K562 (cell line): ENCODE results near the gene TACR1. TPM values are rescaled to one million over a fixed set of nuclear protein-coding genes. Genes with fewer than 3 reads are reported as not detected.

Source experiments
- ATAC-seq: fragments of 200-7000 bp; cut with Tn5 transposase; 3 replicates; pipeline ENCODE4 v1.9.1; 2020; ENCODE audit warnings: moderate library complexity
- BruUV-seq: library from RNA; stranded (reverse); fragments of 400-500 nt; replicated peaks from 2 replicates; lab custom pipeline; 2021; lab: Mats Ljungman, UMichigan
- CTCF ChIA-PET: fragments of 300-600 bp; formaldehyde crosslinking; extraction: SDS; loops from one replicate; lab custom pipeline; 2021; ENCODE audit warnings: low intra/inter-chr PET ratio; lab: Yijun Ruan, JAX
- POLR2A ChIA-PET: fragments of 300-600, 350-650 bp; sonication (Branson Sonifier 250); formaldehyde crosslinking; extraction: SDS; loops from one replicate; lab custom pipeline; 2021; ENCODE audit warnings: antibody characterized with exemption, inconsistent platforms; lab: Yijun Ruan, JAX
- DNase-seq, 4 experiments: peaks; one replicate each; pipeline versions ENCODE4 v3.0.0 to v3.0.0-alpha.2; 2011 to 2018; ENCODE audit warnings: low spot score in 3 of 4, mixed read lengths in 3 of 4; ENCODE audit errors: extremely low read depth in 1 of 4
- FAIRE-seq: peaks from 2 replicates; lab custom pipeline; 2011; peaks lifted over from hg19 to GRCh38; lab: Jason Lieb, UNC
- H2AFZ ChIP-seq: 2 replicates; pipeline ENCODE4 v1.6.0; 2011; ENCODE audit warnings: low read depth, low read length, control low read depth, inconsistent platforms
- H3K27ac ChIP-seq: fragments of 200-600 bp; 3 replicates; pipeline ENCODE4 v1.8.0; 2011; ENCODE audit warnings: low read depth, mild to moderate bottlenecking, control low read depth, inconsistent platforms, low read length, moderate library complexity, mixed read lengths; ENCODE audit errors: extremely low read depth
- H3K27me3 ChIP-seq, 2 experiments: fragments of 300-600 bp in 1 of 2; 2 replicates in 1 of 2; 3 replicates in 1 of 2; pipeline versions ENCODE4 v1.6.0 to v1.8.0; 2011; ENCODE audit warnings: inconsistent platforms in 2 of 2, low read length in 2 of 2, mild to moderate bottlenecking in 1 of 2, mixed read lengths in 1 of 2, moderate library complexity in 1 of 2; ENCODE audit not compliant: control insufficient read depth in 2 of 2, insufficient read depth in 2 of 2
- H3K36me3 ChIP-seq: fragments of 300-600 bp; 3 replicates; pipeline ENCODE4 v1.8.0; 2011; ENCODE audit warnings: mild to moderate bottlenecking, low read length, inconsistent platforms; ENCODE audit not compliant: control insufficient read depth, insufficient read depth
- H3K4me1 ChIP-seq, 2 experiments: fragments of 200-600 bp in 1 of 2; replicated peaks in 1 of 2; 2 replicates in 1 of 2; 3 replicates in 1 of 2; pipeline versions ENCODE4 v1.5.1 to v1.8.0; 2011; ENCODE audit warnings: inconsistent platforms in 2 of 2, low read length in 2 of 2, mild to moderate bottlenecking in 1 of 2, mixed read lengths in 1 of 2, moderate library complexity in 1 of 2; ENCODE audit not compliant: control insufficient read depth in 2 of 2, insufficient read depth in 2 of 2
- H3K4me2 ChIP-seq: 2 replicates; pipeline ENCODE4 v1.6.1; 2011; ENCODE audit warnings: low read length, control low read depth, inconsistent platforms, mixed read lengths; ENCODE audit not compliant: insufficient read depth
- H3K4me3 ChIP-seq: fragments of 200-600 bp; sonication (generic), shearing (Covaris generic); 2 replicates; pipeline ENCODE4 v1.5.1; 2016; ENCODE audit warnings: control low read depth, inconsistent platforms
- H3K79me2 ChIP-seq: fragments of 200-600 bp; 3 replicates; pipeline ENCODE4 v1.8.0; 2011; ENCODE audit warnings: low read length, inconsistent platforms; ENCODE audit not compliant: control insufficient read depth, insufficient read depth
- H3K9ac ChIP-seq, 2 experiments: 2 replicates each; pipeline versions ENCODE4 v1.6.0 to v1.6.1; 2011; ENCODE audit warnings: low read depth in 2 of 2, low read length in 2 of 2, control low read depth in 1 of 2, inconsistent platforms in 1 of 2, mild to moderate bottlenecking in 1 of 2, mixed read lengths in 1 of 2; ENCODE audit not compliant: insufficient read depth in 1 of 2
- H3K9me1 ChIP-seq: one replicate; pipeline ENCODE4 v1.6.0; 2011; ENCODE audit warnings: inconsistent platforms, mild to moderate bottlenecking, low read length, moderate library complexity; ENCODE audit not compliant: control insufficient read depth, insufficient read depth
- H3K9me3 ChIP-seq: replicated peaks from 2 replicates; pipeline ENCODE4 v1.5.1; 2011; ENCODE audit warnings: low read depth, low read length, inconsistent platforms; ENCODE audit not compliant: control insufficient read depth, insufficient read depth
- H4K20me1 ChIP-seq: replicated peaks from 2 replicates; pipeline ENCODE4 v1.6.1; 2011; ENCODE audit warnings: low read length, inconsistent platforms, mixed read lengths; ENCODE audit not compliant: control insufficient read depth, insufficient read depth
- BCL6 ChIP-seq: fragments of 250-450 bp; sonication (Bioruptor Pico); IDR thresholded peaks from 2 replicates; pipeline ENCODE4 v1.4.0; 2020
- CBFB ChIP-seq: sonication (generic); formaldehyde crosslinking; IDR thresholded peaks from 2 replicates; pipeline ENCODE4 v1.4.0; 2020; ENCODE audit warnings: mild to moderate bottlenecking, missing genetic modification reagents
- DIDO1 ChIP-seq: fragments of 450-650 bp; IDR thresholded peaks from 2 replicates; pipeline ENCODE4 v1.6.1; 2016; ENCODE audit warnings: low read depth, missing biosample characterization, missing genetic modification characterization
- ESRRB ChIP-seq: fragments of 250-450 bp; sonication (Bioruptor Pico); IDR thresholded peaks from 2 replicates; pipeline ENCODE4 v1.5.0; 2020; ENCODE audit warnings: mild to moderate bottlenecking, moderate library complexity, borderline replicate concordance
- FOS ChIP-seq: IDR thresholded peaks from 3 replicates; pipeline ENCODE4 v1.6.1; 2011; ENCODE audit not compliant: insufficient read length; ENCODE audit errors: extremely low read depth
- PPARD ChIP-seq: fragments of 250-450 bp; sonication (Bioruptor Pico); IDR thresholded peaks from 2 replicates; pipeline ENCODE4 v1.8.0; 2022; ENCODE audit warnings: inconsistent platforms, mild to moderate bottlenecking, moderate library complexity
- THAP12 ChIP-seq: fragments of 250-450 bp; sonication (Bioruptor Pico); IDR thresholded peaks from 2 replicates; pipeline ENCODE4 v1.9.0; 2021; ENCODE audit warnings: mild to moderate bottlenecking, inconsistent platforms
- ZBTB43 ChIP-seq: sonication (generic); formaldehyde crosslinking; IDR thresholded peaks from 2 replicates; pipeline ENCODE4 v1.8.0; 2023; ENCODE audit warnings: mild to moderate bottlenecking, missing genetic modification reagents
- ZC3H8 ChIP-seq: fragments of 450-650 bp; IDR thresholded peaks from 2 replicates; pipeline ENCODE4 v1.6.1; 2017
- ZFP30 ChIP-seq: fragments of 250-450 bp; sonication (Bioruptor Pico); IDR thresholded peaks from 2 replicates; pipeline ENCODE4 v1.8.0; 2022; ENCODE audit warnings: moderate library complexity, mild to moderate bottlenecking, inconsistent platforms, borderline replicate concordance
- ZNF277 ChIP-seq: fragments of 250-450 bp; sonication (Bioruptor Pico); IDR thresholded peaks from 2 replicates; pipeline ENCODE4 v1.8.0; 2022; ENCODE audit warnings: inconsistent platforms, mild to moderate bottlenecking, moderate library complexity, borderline replicate concordance
- WGBS: fragments of 100-300 bp; shearing (Covaris generic); methylation state at CpG from one replicate; pipeline ENCODE4 v1.1.6; 2016; ENCODE audit warnings: low coverage, mixed read lengths; ENCODE audit not compliant: insufficient coverage; ENCODE audit errors: missing lambda C conversion rate; 5-methylcytosine and 5-hydroxymethylcytosine counted together
- in situ Hi-C: fragments of 300-500 bp; cut with MboI; formaldehyde crosslinking; loops from 4 replicates; pipeline ENCODE4 v1.15.0; 2018; ENCODE audit warnings: inconsistent platforms, mixed read lengths
- intact Hi-C: fragments of 100-400 bp; cut with micrococcal nuclease; formaldehyde crosslinking; loops from 2 replicates; pipeline ENCODE4 v1.14.2; 2022
- polyA plus RNA-seq, 8 experiments: library from polyadenylated mRNA; depleted of rRNA in 4 of 8; stranded (reverse) in 5 of 8; unstranded in 3 of 8; fragments of >200 nt; fragmentation: Nextera tagmentation in 2 of 8; fragmentation: Illumina TruSeq in 1 of 8; extraction: Ambion mirVana in 2 of 8; extraction: Trizol in 1 of 8; gene quantifications; 2 replicates each; pipeline versions ENCODE4 v1.2.1 to v1.2.3, GENCODE V29; 2011 to 2014; ENCODE audit warnings: inconsistent platforms in 1 of 8, missing spikeins in 1 of 8
- total RNA-seq, 7 experiments: library from RNA; depleted of rRNA in 6 of 7; stranded (reverse); fragments of >200 nt in 6 of 7; fragmentation: Illumina TruSeq in 2 of 7; extraction: Trizol in 2 of 7; gene quantifications; 2 replicates each; pipeline versions ENCODE4 v1.2.1 to v1.2.3, GENCODE V29; 2011 to 2021; ENCODE audit warnings: low replicate concordance in 1 of 7

Gene TACR1
- total and polyA plus RNA-seq, 9 of the 15 experiments (the other 6 are each of a cell fraction or from before 2014, with no cell fraction given) = not detected

GRCh38 chr2:75182606-75183005 lies 16.7 kb downstream of the TACR1 start:
- WGBS = 0% methylated on average over 3 of the region's 3 CpGs

More at GRCh38 chr2:75182606-75183005, 16.7 kb downstream of the TACR1 start:
- Histone ChIP-seq H2AFZ (no peak overlapping the region), H3K4me2 (no peak overlapping the region), H3K9ac (no peak overlapping the region), H3K4me1 (no peaks in the 10 kb centered on the region), H3K9me3 (no peaks in the 10 kb centered on the region), H4K20me1 (no peaks in the 10 kb centered on the region), H3K27me3 (no peaks in the 10 kb centered on the region), H3K36me3 (no peaks in the 10 kb centered on the region), H3K79me2 (no peaks in the 10 kb centered on the region), H3K9me1 (no peaks in the 10 kb centered on the region), H3K4me3 (no peak overlapping the region), H3K27ac (no peak overlapping the region)
- DNase-seq (no peak), FAIRE-seq (no peak), ATAC-seq (no peak)
- POLR2A ChIA-PET = no interaction called here
- CTCF ChIA-PET = no interaction called here
- BruUV-seq = no TSS peak
- no peak for TF ChIP-seq DIDO1
- no peak for TF ChIP-seq ZBTB43 (CRISPR knock-in tag)
- TF ChIP-seq THAP12 (CRISPR knock-in tag) = no peak
- TF ChIP-seq FOS = no peak
- no peak for TF ChIP-seq CBFB (CRISPR knock-in tag)
- no peak for TF ChIP-seq ZFP30 (CRISPR knock-in tag)
- no peak for TF ChIP-seq PPARD (CRISPR knock-in tag)
- no peak for TF ChIP-seq ESRRB (CRISPR knock-in tag)
- TF ChIP-seq BCL6 = no peak
- no peak for TF ChIP-seq ZNF277
- TF ChIP-seq ZC3H8 = no peak
- in situ Hi-C loops (no loop called here), intact Hi-C loops (no loop called here)
